ENCODE results near the gene LITAF.

Gene LITAF

GRCh38 chr16:11503566-11503965, 83.2 kb downstream of the LITAF start:
- no peak overlapping the region for H3K27ac ChIP-seq (ENCODE audit: low read depth, low read length)
- no peak overlapping the region for H2AFZ ChIP-seq (ENCODE audit: low read length, unreplicated experiment)
- no peaks in the 10 kb centered on the region for H3K79me2 ChIP-seq (ENCODE audit: control insufficient read depth, insufficient read depth, low read length, unreplicated experiment)
- H3K27me3 ChIP-seq (ENCODE audit: insufficient read depth, low read length): no peaks in the 10 kb centered on the region
- H3K36me3 ChIP-seq (ENCODE audit: insufficient read depth, low read length): no peaks in the 10 kb centered on the region
- no peak overlapping the region for H3K4me3 ChIP-seq (ENCODE audit: low read depth, low read length)
- H3K4me1 ChIP-seq (ENCODE audit: control insufficient read depth, insufficient read depth, low read length, unreplicated experiment): peaks cover 1% of the 10 kb centered on the region

- no peak overlapping the region for H2AFZ ChIP-seq (ENCODE audit: low read length, unreplicated experiment)
- no peaks in the 10 kb centered on the region for H3K79me2 ChIP-seq (ENCODE audit: control insufficient read depth, insufficient read depth, low read length, unreplicated experiment)
- no peak overlapping the region for H3K4me3 ChIP-seq (ENCODE audit: low read depth, low read length)
- no peaks in the 10 kb centered on the region for H3K36me3 ChIP-seq (ENCODE audit: insufficient read depth, low read length)
- no peak overlapping the region for H3K27ac ChIP-seq (ENCODE audit: low read depth, low read length)
- H3K4me1 ChIP-seq (ENCODE audit: control insufficient read depth, insufficient read depth, low read length, unreplicated experiment): peaks cover 10% of the 10 kb centered on the region
- no peaks in the 10 kb centered on the region for H3K27me3 ChIP-seq (ENCODE audit: insufficient read depth, low read length)
Measured at GRCh38 chr16:11502239-11502638, 84.5 kb downstream of the LITAF start.

- Histone ChIP-seq H3K27me3 (ENCODE audit: insufficient read depth, low read length) (no peaks in the 10 kb centered on the region), H2AFZ (ENCODE audit: low read length, unreplicated experiment) (no peak overlapping the region), H3K79me2 (ENCODE audit: control insufficient read depth, insufficient read depth, low read length, unreplicated experiment) (no peaks in the 10 kb centered on the region), H3K27ac (ENCODE audit: low read depth, low read length) (no peak overlapping the region), H3K36me3 (ENCODE audit: insufficient read depth, low read length) (no peaks in the 10 kb centered on the region), H3K4me1 (ENCODE audit: control insufficient read depth, insufficient read depth, low read length, unreplicated experiment) (peaks cover 16% of the 10 kb centered on the region), H3K4me3 (ENCODE audit: low read depth, low read length) (no peak overlapping the region)
Measured at GRCh38 chr16:11501632-11502031, 85.1 kb downstream of the LITAF start.

GRCh38 chr16:11500700-11501346, 85.9 kb downstream of the LITAF start:
- no peak overlapping the region for H2AFZ ChIP-seq (ENCODE audit: low read length, unreplicated experiment)
- H3K27me3 ChIP-seq (ENCODE audit: insufficient read depth, low read length): no peaks in the 10 kb centered on the region
- no peaks in the 10 kb centered on the region for H3K79me2 ChIP-seq (ENCODE audit: control insufficient read depth, insufficient read depth, low read length, unreplicated experiment)
- no peaks in the 10 kb centered on the region for H3K36me3 ChIP-seq (ENCODE audit: insufficient read depth, low read length)
- no peak overlapping the region for H3K27ac ChIP-seq (ENCODE audit: low read depth, low read length)
- H3K4me1 ChIP-seq (ENCODE audit: control insufficient read depth, insufficient read depth, low read length, unreplicated experiment): peaks cover 23% of the 10 kb centered on the region
- no peak overlapping the region for H3K4me3 ChIP-seq (ENCODE audit: low read depth, low read length)

GRCh38 chr16:11499295-11500089, 87.2 kb downstream of the LITAF start:
- H3K27me3 ChIP-seq (ENCODE audit: insufficient read depth, low read length): no peaks in the 10 kb centered on the region
- no peaks in the 10 kb centered on the region for H3K79me2 ChIP-seq (ENCODE audit: control insufficient read depth, insufficient read depth, low read length, unreplicated experiment)
- H3K27ac ChIP-seq (ENCODE audit: low read depth, low read length): no peak overlapping the region
- no peaks in the 10 kb centered on the region for H3K36me3 ChIP-seq (ENCODE audit: insufficient read depth, low read length)
- H3K4me3 ChIP-seq (ENCODE audit: low read depth, low read length): no peak overlapping the region
- no peak overlapping the region for H2AFZ ChIP-seq (ENCODE audit: low read length, unreplicated experiment)
- peaks cover 36% of the 10 kb centered on the region for H3K4me1 ChIP-seq (ENCODE audit: control insufficient read depth, insufficient read depth, low read length, unreplicated experiment)

- Histone ChIP-seq H3K27ac (ENCODE audit: low read depth, low read length) (no peak overlapping the region), H3K79me2 (ENCODE audit: control insufficient read depth, insufficient read depth, low read length, unreplicated experiment) (no peaks in the 10 kb centered on the region), H3K4me1 (ENCODE audit: control insufficient read depth, insufficient read depth, low read length, unreplicated experiment) (peaks cover 37% of the 10 kb centered on the region), H3K27me3 (ENCODE audit: insufficient read depth, low read length) (no peaks in the 10 kb centered on the region), H3K4me3 (ENCODE audit: low read depth, low read length) (no peak overlapping the region), H2AFZ (ENCODE audit: low read length, unreplicated experiment) (no peak overlapping the region), H3K36me3 (ENCODE audit: insufficient read depth, low read length) (no peaks in the 10 kb centered on the region)
Measured at GRCh38 chr16:11498683-11499082, 88.0 kb downstream of the LITAF start.

- Histone ChIP-seq H3K4me1 (ENCODE audit: control insufficient read depth, insufficient read depth, low read length, unreplicated experiment) (peaks cover 37% of the 10 kb centered on the region), H3K4me3 (ENCODE audit: low read depth, low read length) (no peak overlapping the region), H3K27ac (ENCODE audit: low read depth, low read length) (peak overlapping the region; percentile 84), H2AFZ (ENCODE audit: low read length, unreplicated experiment) (no peak overlapping the region), H3K79me2 (ENCODE audit: control insufficient read depth, insufficient read depth, low read length, unreplicated experiment) (no peaks in the 10 kb centered on the region), H3K27me3 (ENCODE audit: insufficient read depth, low read length) (no peaks in the 10 kb centered on the region), H3K36me3 (ENCODE audit: insufficient read depth, low read length) (no peaks in the 10 kb centered on the region)
Measured at GRCh38 chr16:11497851-11498289, 88.8 kb downstream of the LITAF start.

Measured in ACC112 (cell line).